HL-60 (cell line): ENCODE results near the gene TTI1.

Source experiments
- CTCF ChIP-seq: IDR thresholded peaks from one replicate; pipeline ENCODE4 v1.5.1; 2011; ENCODE audit warnings: low read length, control low read depth, inconsistent platforms; ENCODE audit not compliant: insufficient read depth
- POLR2AphosphoS5 ChIP-seq: IDR thresholded peaks from 2 replicates; pipeline ENCODE4 v1.6.1; 2012; ENCODE audit warnings: low read depth
- REST ChIP-seq: IDR thresholded peaks from 2 replicates; pipeline ENCODE4 v1.6.1; 2012; ENCODE audit warnings: low read depth; ENCODE audit not compliant: insufficient replicate concordance
- SPI1 ChIP-seq: IDR thresholded peaks from 2 replicates; pipeline ENCODE4 v1.6.1; 2012; ENCODE audit warnings: low read depth, mild to moderate bottlenecking, borderline replicate concordance

GRCh38 chr20:37933786-37934633, 99.2 kb downstream of the TTI1 start:
- TF ChIP-seq CTCF (no peak), POLR2AphosphoS5 (no peak), SPI1 (no peak), REST (no peak)
